Motor neuron (in vitro differentiated cells): Measurements from ENCODE around the gene CDHR4. TPM values are rescaled to one million over a fixed set of nuclear protein-coding genes. Genes with fewer than 3 reads are reported as not detected.
"Not testable (repeated sequence)": the region's sequence is repeated elsewhere in the genome, so short reads cannot be mapped to it uniquely, and the experiment has no call there.

ENCODE experiments used
- ATAC-seq, 8 experiments: fragments of 200-7000 bp; cut with Tn5 transposase; replicated peaks in 6 of 8; 2 replicates each; pipeline ENCODE4 v1.8.0; 2021; ENCODE audit warnings: mild to moderate bottlenecking in 8 of 8, moderate library complexity in 8 of 8
- H3K27ac ChIP-seq, 2 donors: fragments of 250-450 bp; sonication (Bioruptor Pico); 2 replicates each; pipeline ENCODE4 v1.9.0; 2021; ENCODE audit warnings: antibody characterized with exemption in 2 of 2, mild to moderate bottlenecking in 2 of 2, moderate library complexity in 1 of 2
- H3K4me1 ChIP-seq, 2 donors: fragments of 250-450 bp; sonication (Bioruptor Pico); replicated peaks in 1 of 2; 2 replicates each; pipeline ENCODE4 v1.6.1; 2021; ENCODE audit warnings: antibody characterized with exemption in 2 of 2, mild to moderate bottlenecking in 2 of 2, moderate library complexity in 1 of 2
- H3K4me3 ChIP-seq, 5 donors: fragments of 250-450 bp; sonication (Bioruptor Pico); 2 replicates each; pipeline ENCODE4 v1.9.0; 2021; ENCODE audit warnings: antibody characterized with exemption in 5 of 5, mild to moderate bottlenecking in 5 of 5, moderate library complexity in 4 of 5
- WGBS, 10 experiments: fragments of 450-650 bp; shearing (Covaris generic); methylation state at CpG; one replicate each; pipeline ENCODE4 v1.0.0; 2022; 5-methylcytosine and 5-hydroxymethylcytosine counted together
- in situ Hi-C, 9 experiments: fragments of 400-800 bp; cut with MboI; loops; one replicate each; pipeline ENCODE4 v1.15.0; 2021; ENCODE audit warnings: low sequenced_read_pairs in 9 of 9, low pct_unique_long_range_greater_than_20kb in 2 of 9; ENCODE audit not compliant: unreplicated experiment in 9 of 9
- total RNA-seq, 8 experiments: library from RNA; unstranded; fragments of 300-600 nt; gene quantifications; 2 replicates each; pipeline versions ENCODE4 v1.2.3 to v1.2.4, GENCODE V29; 2022

The CDHR4 gene
- total RNA-seq, 8 experiments from 2014 or later: 0.14 to 0.71 (median 0.57) TPM; not detected in 5

DNA sequence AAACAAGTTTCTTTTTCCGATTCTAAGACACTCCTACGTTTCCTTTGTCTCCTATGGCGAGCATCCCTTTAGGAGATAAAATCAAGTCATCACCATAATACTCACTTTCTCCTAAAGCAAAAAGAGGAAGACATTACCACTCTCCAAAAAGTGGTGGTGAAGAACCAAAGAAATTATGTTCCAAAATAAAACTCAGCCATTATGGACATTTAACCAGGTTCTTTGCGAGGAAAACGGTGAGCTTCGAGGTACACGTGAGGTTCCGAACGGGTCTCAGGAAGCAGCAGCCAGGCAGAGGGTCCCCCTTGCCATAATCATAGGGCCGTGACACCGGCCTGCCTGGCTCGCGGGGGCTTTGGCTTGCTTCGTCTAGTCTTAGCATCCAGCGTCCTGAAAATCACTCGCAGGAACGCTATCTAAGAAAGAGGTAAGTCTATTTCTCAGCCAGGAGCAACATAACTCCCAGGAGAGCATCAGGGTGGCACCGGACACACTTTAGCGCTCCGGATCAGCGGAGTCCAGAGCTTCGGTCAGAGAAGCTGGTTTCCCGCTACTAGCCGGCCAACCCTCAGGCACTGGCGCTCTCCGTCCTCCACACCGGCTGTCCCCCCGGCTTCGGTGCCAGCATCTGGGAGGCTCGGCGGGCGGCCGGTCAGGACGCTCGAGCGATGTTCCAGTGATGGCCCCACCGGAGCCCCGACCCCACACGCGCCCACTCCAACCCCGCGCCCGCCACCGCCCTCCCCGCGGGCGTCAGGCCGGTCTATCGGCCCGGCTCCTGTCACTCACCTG, 13.9 kb downstream of the CDHR4 start:
- peak; percentile 39 to 59 (median 46) for ATAC-seq

DNA sequence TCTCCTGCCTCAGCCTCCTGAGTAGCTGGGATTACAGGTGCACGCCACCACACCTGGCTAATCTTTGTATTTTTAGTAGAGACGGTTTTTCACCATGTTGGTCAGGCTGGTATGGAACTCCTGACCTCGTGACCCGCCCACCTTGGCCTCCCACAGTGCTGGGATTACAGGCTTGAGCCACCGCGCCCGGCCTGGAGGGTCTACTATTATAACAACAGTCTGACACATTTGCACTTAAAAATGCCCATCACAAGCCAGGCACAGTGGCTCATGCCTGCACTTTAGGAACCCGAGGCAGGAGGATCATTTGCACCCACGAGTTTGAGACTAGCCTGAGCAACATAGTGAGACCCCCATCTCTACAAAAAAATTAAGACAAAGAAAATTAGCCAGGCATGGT, 17.4 kb downstream of the CDHR4 start:
- in situ Hi-C loops: not testable (repeated sequence)

More for the DNA sequence above, 13.9 kb downstream of the CDHR4 start:
- peak overlapping the region; percentile 90 to 95 for H3K27ac ChIP-seq
- in situ Hi-C loops: no loop called here
- H3K4me1 ChIP-seq: peaks cover 22 to 23% of the 10 kb centered on the region in 2 donors
- WGBS, 10 experiments: 0 to 10% (median 7%) methylated on average over 1 to 17 of the region's 50 CpGs
- H3K4me3 ChIP-seq: peak overlapping the region; percentile 79 to 96 (median 92)

DNA sequence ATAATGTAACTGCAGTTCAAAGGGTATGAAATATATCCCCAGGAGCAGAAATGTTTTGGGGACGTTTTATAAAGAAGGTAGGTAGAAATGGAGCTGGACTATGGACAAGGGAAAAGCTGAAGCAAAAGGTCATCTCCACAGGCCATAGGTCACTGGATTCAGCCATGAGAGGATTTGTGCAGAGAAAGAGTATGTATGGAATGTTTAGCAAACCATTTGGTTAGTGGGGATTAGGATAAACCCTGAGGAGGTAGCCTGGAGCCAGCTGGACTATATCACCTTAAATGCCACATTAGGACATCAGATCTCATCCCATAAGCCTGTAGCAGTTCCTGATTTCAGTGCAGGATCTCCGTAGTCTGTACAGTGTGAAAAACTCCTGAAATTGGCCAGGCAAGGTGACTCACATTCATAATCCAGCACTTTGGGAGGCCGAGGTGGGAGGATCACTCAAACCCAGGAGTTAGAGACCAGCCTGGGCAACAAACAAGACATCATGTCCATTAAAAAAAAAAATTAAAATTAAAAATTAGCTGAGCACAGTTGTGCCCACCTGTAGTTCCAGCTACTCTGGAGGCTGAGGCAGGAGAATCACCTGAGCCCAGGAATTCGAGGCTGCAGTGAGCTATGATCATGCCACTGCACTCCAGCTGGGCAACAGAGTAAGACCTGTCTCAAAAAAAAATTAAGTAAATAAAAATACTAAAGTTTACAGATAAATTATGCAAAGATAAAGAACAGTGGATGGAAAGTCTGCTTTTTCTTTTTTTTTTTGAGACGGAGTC, 18.1 kb downstream of the CDHR4 start:
- 11 to 100% (median 90%) methylated on average over 1 to 5 of the region's 5 CpGs for WGBS, 10 experiments
- in situ Hi-C loops: no loop called here
- ATAC-seq: no peak
- H3K27ac ChIP-seq: no peak overlapping the region
- H3K4me3 ChIP-seq: no peak overlapping the region
- H3K4me1 ChIP-seq: peaks cover 7 to 8% of the 10 kb centered on the region in 2 donors

More for the DNA sequence above, 17.4 kb downstream of the CDHR4 start:
- ATAC-seq, H3K27ac ChIP-seq, H3K4me3 ChIP-seq: not testable (repeated sequence)
- peaks cover 12 to 13% of the 10 kb centered on the region in 2 donors for H3K4me1 ChIP-seq
- WGBS, 10 experiments: 85 to 100% (median 97%) methylated on average over 1 to 6 of the region's 9 CpGs; no CpG with 5 or more reads in 5 of the 10 experiments

DNA sequence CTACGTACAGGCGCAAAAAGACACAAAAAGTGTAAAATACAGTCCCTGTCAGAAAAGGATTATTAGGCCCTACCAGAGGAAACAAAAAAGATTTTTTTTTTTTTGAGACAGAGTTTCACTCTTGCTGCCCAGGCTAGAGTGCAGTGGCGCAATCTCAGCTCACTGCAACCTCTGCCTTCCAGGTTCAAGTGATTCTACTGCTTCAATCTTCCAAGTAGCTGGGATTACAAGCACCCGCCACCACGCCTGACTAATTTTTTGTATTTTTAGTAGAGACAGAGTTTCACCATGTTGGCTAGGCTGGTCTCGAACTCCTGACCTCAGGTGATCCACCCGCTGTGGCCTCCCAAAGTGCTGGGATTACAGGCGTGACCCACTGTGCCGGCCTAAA, 18.7 kb downstream of the CDHR4 start:
- H3K4me3 ChIP-seq, H3K4me1 ChIP-seq, H3K27ac ChIP-seq, in situ Hi-C loops: not testable (repeated sequence)
- WGBS, 10 experiments: 46 to 100% (median 91%) methylated on average over 3 to 9 of the region's 9 CpGs; no CpG with 5 or more reads in 1 of the 10 experiments
- ATAC-seq: peak in 3 of 8 experiments; percentile 11 to 25 (median 24)

DNA sequence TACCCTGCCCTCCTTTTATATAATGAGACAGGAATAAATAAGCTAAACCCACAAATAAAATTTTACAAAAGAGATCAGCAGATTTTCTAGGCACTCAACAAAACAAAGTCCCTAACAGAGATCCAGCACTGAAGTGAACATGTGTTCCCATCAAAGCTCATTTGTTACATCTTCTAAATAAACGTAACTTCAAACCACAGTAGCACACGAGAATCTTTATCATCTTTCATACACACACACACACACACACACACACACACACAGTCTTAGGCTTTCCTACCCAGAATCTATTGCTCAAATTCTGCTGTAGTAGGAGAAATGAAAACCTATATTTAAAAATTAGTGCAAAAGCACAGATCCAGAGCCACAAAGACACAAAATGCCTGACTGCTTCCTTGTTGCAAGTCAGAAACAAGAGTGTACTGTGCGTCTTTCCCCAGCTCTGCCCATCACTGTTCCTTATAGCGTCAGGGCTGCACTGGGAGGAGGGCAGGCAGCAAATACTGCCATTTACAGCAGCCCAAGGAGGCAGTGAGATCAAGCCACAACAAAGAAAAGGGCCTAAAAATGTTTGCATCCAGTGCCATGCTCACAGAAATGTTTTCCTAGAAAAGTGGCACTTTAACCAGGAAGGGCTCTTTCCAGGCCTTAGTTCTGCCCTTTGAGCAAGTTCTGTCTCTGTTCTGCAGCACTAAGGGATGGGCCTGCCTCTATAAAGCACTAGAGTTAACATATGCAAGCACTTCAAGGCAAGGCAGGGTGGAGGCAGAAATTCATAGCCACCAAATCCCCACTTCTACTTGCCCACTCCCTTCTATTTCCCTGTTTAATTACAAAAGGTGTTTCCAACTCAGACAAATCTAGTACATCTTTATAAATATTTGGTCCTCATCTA, 19.3 kb downstream of the CDHR4 start:
- in situ Hi-C loops: no loop called here
- Histone ChIP-seq H3K4me1 (peaks cover 6 to 8% of the 10 kb centered on the region in 2 donors), H3K27ac (no peak overlapping the region), H3K4me3 (no peak overlapping the region)
- WGBS, 10 experiments: 67 to 100% (median 88%) methylated on average over 1 to 4 of the region's 4 CpGs; no CpG with 5 or more reads in 3 of the 10 experiments
- ATAC-seq: peak in 3 of 8 experiments; percentile 93 to 97 (median 96)

DNA sequence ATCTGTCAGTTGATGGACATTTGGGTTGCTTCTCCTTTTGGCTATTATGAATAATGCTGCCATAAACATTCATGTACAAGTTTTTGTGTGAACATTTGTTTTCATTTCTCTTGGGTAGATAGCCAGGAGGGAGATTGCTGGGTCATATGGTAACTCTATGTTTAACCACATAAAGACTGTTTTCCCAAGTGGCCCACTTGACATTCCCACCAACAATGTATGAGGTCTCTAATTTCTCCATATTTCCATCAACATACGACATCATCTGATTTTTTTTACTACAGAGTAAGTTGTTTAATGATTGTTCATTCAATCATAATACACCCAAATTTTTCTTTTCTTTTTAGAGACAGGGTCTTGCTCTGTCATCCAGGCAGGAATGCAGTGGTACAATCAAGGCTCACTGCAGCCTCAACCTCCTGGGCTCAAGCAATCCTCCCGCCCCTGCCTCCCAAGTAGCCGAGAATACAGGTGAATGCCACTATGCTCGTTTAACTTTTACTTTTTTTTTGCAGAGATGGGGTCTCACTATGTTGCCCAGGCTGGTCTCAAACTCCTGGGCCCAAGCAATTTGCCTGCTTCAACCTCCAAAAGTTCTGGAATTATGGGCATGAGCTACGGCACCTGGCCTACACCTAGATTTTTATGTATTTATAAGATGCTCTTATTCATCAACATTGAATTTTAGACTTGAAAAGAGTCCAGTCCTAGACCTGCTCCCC, 20.2 kb downstream of the CDHR4 start:
- Histone ChIP-seq H3K4me3 (no peak overlapping the region), H3K27ac (no peak overlapping the region), H3K4me1 (peaks cover 0 to 3% of the 10 kb centered on the region in 2 donors)
- ATAC-seq: no peak
- WGBS, 10 experiments: 70 to 100% (median 90%) methylated on average over 2 to 5 of the region's 5 CpGs
- in situ Hi-C loops: no loop called here

DNA sequence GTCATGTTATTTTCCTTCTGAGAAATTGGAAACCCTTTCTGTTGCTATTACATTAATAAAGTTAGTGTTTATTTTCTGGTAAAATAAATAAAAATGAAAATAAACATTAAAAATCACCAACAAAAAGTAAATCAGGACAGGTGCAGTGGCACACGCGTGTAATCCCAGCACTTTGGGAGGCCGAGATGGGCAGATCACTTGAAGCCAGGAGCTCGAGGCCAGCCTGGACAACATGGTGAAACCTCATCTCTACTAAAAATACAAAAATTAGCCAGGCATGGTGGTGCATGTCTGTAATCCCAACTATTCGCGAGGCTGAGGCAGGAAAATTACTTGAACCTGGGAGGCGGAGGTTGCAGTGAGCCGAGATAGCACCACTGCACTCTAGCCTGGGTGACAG, 23.6 kb downstream of the CDHR4 start:
- ATAC-seq, in situ Hi-C loops, H3K4me3 ChIP-seq, H3K27ac ChIP-seq, H3K4me1 ChIP-seq: not testable (repeated sequence)
- WGBS, 10 experiments: 90 to 100% (median 93%) methylated on average over 2 to 8 of the region's 8 CpGs; no CpG with 5 or more reads in 3 of the 10 experiments

DNA sequence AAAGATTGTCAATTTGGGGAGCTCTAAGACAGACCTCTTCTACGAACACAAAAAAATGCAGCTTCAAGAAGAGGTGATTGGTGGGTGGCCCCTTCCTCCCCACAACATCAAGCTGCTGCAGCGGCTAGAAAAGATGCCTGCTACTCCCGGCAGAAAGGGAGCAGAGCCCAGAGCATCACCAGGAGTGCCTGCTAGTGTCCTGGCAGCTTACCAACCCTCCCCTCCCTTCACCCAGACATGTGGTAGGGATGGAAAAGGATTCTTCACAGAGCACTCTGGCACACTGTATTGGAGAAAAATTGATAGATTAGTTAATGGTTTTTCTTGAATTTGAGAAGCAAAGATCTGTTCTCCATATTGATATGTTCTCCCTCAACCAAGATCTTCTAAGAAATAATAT, 24.1 kb downstream of the CDHR4 start:
- in situ Hi-C loops: no loop called here
- no peak overlapping the region for H3K27ac ChIP-seq

DNA sequence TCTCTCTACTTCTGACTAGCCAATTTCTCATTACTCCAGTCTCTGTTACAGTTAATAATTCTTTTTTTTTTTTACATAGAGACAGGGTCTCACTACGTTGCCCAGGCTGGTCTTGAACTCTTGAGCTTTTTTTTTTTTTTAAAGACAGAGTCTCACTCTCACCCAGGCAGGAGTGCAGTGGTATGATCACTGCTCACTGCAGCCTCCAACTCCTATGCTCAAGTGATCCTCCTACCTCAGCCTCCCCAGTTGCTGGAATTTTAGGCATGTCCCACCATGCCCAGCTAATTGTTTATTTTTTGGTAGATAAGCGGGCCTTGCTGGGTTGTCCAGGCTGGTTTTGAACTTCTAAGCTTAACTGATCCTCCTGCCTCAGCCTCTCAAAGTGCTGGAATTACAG, 27.0 kb downstream of the CDHR4 start:
- Histone ChIP-seq H3K4me1 (no peaks in the 10 kb centered on the region), H3K27ac (no peak overlapping the region), H3K4me3 (no peak overlapping the region)
- no peak for ATAC-seq
- 57 to 100% (median 100%) methylated on average over 1 to 2 of the region's 2 CpGs; no CpG with 5 or more reads in 1 of the 10 experiments for WGBS, 10 experiments
- in situ Hi-C loops: no loop called here

More for the DNA sequence above, 24.1 kb downstream of the CDHR4 start:
- Histone ChIP-seq H3K4me1 (no peaks in the 10 kb centered on the region), H3K4me3 (no peak overlapping the region)
- WGBS, 10 experiments: 0 to 83% (median 61%) methylated on average over 1 to 2 of the region's 3 CpGs; no CpG with 5 or more reads in 6 of the 10 experiments
- ATAC-seq: peak in 2 of 8 experiments; percentile 28 to 59

DNA sequence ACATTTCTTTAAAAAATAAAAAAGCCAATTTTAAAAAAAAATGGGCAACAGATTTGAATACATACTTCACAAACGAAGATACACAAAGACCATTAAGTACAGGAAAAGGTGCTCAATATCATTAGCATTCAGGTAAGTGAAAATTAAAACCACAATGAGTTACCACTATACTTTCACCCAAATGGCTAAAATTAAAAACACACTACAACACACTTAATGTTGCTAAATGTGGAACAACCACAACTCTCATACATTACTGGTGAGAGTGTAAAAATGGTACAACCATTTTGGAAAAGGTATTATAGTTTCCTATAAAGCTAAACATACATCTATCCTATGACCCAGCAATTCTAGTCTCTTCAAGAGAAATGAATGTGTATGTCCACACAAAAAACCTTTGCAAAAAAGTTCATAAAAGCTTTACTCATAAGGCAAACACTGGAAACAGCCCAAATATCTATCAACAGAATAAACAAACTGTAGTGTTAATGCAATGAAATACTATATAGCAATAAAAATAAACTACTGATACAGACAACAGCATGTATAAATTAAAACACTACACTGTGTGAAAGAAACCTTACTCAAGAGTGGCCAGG, 28.2 kb downstream of the CDHR4 start:
- Histone ChIP-seq H3K27ac (no peak overlapping the region), H3K4me1 (no peaks in the 10 kb centered on the region), H3K4me3 (no peak overlapping the region)
- in situ Hi-C loops: no loop called here
- ATAC-seq: no peak
- 33 to 100% (median 94%) methylated on average over 1 of the region's 1 CpG; no CpG with 5 or more reads in 1 of the 10 experiments for WGBS, 10 experiments

DNA sequence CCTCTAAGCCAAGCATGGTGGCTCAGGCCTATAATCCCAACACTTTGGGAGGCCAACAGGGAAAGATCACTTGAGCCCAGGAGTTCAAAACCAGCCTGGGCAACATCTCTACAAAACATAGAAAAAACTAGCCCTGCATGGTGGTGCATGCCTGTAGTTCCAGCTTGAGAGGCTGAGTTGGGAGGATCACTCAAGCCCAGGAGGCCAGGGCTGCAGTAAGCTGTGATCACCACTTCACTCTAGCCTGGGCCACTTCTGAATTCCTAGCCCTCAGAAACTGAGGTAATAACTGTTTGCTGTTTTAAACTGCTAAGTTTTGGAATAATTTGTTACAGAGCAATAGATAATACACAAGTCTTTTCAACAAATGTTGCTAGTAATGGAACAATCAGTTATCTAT, 29.7 kb downstream of the CDHR4 start:
- H3K4me1 ChIP-seq: no peaks in the 10 kb centered on the region
- ATAC-seq: no peak
- in situ Hi-C loops: no loop called here
- H3K4me3 ChIP-seq: no peak overlapping the region
- no peak overlapping the region for H3K27ac ChIP-seq
